8988T (cell line): ENCODE data around the gene LRP1B.
"Not testable (repeated sequence)": the region's sequence is repeated elsewhere in the genome, so short reads cannot be mapped to it uniquely, and the experiment has no call there.

Experiments
- DNase-seq: peaks from one replicate; pipeline ENCODE4 v3.0.0; 2011

LRP1B gene

GRCh38 chr2:140567734-140568133 lies 1563.1 kb downstream of the LRP1B start:
- no peak for DNase-seq

- no peak for DNase-seq
Observed at GRCh38 chr2:140565756-140566155, 1565.1 kb downstream of the LRP1B start.

GRCh38 chr2:140555701-140556100 lies 1575.1 kb downstream of the LRP1B start:
- no peak for DNase-seq

GRCh38 chr2:140552634-140553033 lies 1578.2 kb downstream of the LRP1B start:
- DNase-seq: no peak

GRCh38 chr2:140551287-140551686 lies 1579.5 kb downstream of the LRP1B start:
- no peak for DNase-seq

- no peak for DNase-seq
Observed at GRCh38 chr2:140550821-140551220, 1580.0 kb downstream of the LRP1B start.

GRCh38 chr2:140544769-140545168 lies 1586.0 kb downstream of the LRP1B start:
- DNase-seq: not testable (repeated sequence)

- no peak for DNase-seq
Observed at GRCh38 chr2:140542627-140543026, 1588.2 kb downstream of the LRP1B start.

GRCh38 chr2:140539242-140539875 lies 1591.5 kb downstream of the LRP1B start:
- DNase-seq: no peak

GRCh38 chr2:140529706-140530105 lies 1601.1 kb downstream of the LRP1B start:
- no peak for DNase-seq

- no peak for DNase-seq
Observed at GRCh38 chr2:140528982-140529381, 1601.8 kb downstream of the LRP1B start.

- DNase-seq: no peak
Observed at GRCh38 chr2:140526575-140526974, 1604.2 kb downstream of the LRP1B start.

GRCh38 chr2:140512106-140512505 lies 1618.7 kb downstream of the LRP1B start:
- DNase-seq: no peak

GRCh38 chr2:140509765-140510164 lies 1621.1 kb downstream of the LRP1B start:
- DNase-seq: no peak

- no peak for DNase-seq
Observed at GRCh38 chr2:140508756-140509155, 1622.1 kb downstream of the LRP1B start.

- DNase-seq: no peak
Observed at GRCh38 chr2:140506606-140507005, 1624.2 kb downstream of the LRP1B start.

- no peak for DNase-seq
Observed at GRCh38 chr2:140504601-140505000, 1626.2 kb downstream of the LRP1B start.

GRCh38 chr2:140502951-140503630 lies 1627.7 kb downstream of the LRP1B start:
- no peak for DNase-seq

- no peak for DNase-seq
Observed at GRCh38 chr2:140498360-140498759, 1632.5 kb downstream of the LRP1B start.

- no peak for DNase-seq
Observed at GRCh38 chr2:140496714-140497113, 1634.1 kb downstream of the LRP1B start.

- DNase-seq: no peak
Observed at GRCh38 chr2:140491876-140492275, 1638.9 kb downstream of the LRP1B start.

GRCh38 chr2:140489193-140489592 lies 1641.6 kb downstream of the LRP1B start:
- no peak for DNase-seq

GRCh38 chr2:140481136-140481535 lies 1649.7 kb downstream of the LRP1B start:
- no peak for DNase-seq

- no peak for DNase-seq
Observed at GRCh38 chr2:140473851-140474250, 1657.0 kb downstream of the LRP1B start.

- no peak for DNase-seq
Observed at GRCh38 chr2:140472676-140473075, 1658.1 kb downstream of the LRP1B start.
